GM06990 (cell line): ENCODE measurements around the gene CD52.

Experiments used
- DNase-seq: peaks from one replicate; pipeline ENCODE4 v3.0.0-alpha.2; 2011; ENCODE audit not compliant: insufficient read length; ENCODE audit errors: extremely low read depth
- H3K27me3 ChIP-seq: replicated peaks from 2 replicates; pipeline ENCODE4 v1.6.0; 2011; ENCODE audit warnings: low read length; ENCODE audit not compliant: control insufficient read depth, insufficient read depth
- H3K36me3 ChIP-seq: 2 replicates; pipeline ENCODE4 v1.5.1; 2011; ENCODE audit warnings: low read length; ENCODE audit not compliant: control insufficient read depth, insufficient read depth
- H3K4me3 ChIP-seq: replicated peaks from 2 replicates; pipeline ENCODE4 v1.5.1; 2011; ENCODE audit warnings: low read depth, mild to moderate bottlenecking, control low read depth, low read length
- TF ChIP-seq, protein P1 (sequence below): IDR thresholded peaks from 2 replicates; pipeline ENCODE4 v1.5.1; 2011; ENCODE audit warnings: low read length, control low read depth, mild to moderate bottlenecking, inconsistent platforms; ENCODE audit not compliant: insufficient read depth, poor library complexity, severe bottlenecking

CD52 gene

DNA sequence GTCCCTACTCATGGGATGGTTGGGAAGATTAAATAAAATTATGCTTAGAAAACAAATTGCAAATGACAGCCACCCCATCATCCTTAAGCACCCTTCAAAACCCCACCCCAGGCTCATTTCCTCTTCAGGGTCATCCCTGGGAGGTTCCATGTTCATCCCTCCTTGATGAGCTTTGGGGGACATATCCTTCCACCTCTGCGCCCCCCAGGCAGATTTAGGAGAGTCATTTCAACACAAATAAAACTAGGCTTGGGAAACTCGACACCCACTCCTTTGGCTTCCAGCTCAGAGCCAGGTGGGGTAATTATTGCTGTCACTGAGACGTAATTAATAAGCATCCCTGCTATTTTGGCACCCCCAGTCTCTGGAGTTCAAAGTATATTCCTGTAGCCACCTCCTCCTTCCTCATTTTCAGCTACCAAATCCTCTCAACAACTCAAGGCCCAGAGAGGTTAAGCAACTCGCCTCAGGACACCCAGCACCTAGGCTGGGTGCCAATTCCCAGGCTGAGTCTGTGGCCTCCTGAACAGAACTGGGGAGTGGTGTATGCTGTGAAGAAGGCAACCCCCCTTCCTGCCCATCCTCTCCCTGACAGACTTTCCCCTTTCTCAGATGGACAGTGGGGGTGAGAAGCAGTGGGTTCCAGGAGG, 35.6 kb downstream of the CD52 start:
- Histone ChIP-seq H3K27me3 (no peaks in the 10 kb centered on the region; the same call in none of the 2 replicates), H3K4me3 (no peak overlapping the region), H3K36me3 (no peaks in the 10 kb centered on the region)
- TF ChIP-seq, protein P1, sequence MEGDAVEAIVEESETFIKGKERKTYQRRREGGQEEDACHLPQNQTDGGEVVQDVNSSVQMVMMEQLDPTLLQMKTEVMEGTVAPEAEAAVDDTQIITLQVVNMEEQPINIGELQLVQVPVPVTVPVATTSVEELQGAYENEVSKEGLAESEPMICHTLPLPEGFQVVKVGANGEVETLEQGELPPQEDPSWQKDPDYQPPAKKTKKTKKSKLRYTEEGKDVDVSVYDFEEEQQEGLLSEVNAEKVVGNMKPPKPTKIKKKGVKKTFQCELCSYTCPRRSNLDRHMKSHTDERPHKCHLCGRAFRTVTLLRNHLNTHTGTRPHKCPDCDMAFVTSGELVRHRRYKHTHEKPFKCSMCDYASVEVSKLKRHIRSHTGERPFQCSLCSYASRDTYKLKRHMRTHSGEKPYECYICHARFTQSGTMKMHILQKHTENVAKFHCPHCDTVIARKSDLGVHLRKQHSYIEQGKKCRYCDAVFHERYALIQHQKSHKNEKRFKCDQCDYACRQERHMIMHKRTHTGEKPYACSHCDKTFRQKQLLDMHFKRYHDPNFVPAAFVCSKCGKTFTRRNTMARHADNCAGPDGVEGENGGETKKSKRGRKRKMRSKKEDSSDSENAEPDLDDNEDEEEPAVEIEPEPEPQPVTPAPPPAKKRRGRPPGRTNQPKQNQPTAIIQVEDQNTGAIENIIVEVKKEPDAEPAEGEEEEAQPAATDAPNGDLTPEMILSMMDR, result no peak
- DNase-seq, result no peak

DNA sequence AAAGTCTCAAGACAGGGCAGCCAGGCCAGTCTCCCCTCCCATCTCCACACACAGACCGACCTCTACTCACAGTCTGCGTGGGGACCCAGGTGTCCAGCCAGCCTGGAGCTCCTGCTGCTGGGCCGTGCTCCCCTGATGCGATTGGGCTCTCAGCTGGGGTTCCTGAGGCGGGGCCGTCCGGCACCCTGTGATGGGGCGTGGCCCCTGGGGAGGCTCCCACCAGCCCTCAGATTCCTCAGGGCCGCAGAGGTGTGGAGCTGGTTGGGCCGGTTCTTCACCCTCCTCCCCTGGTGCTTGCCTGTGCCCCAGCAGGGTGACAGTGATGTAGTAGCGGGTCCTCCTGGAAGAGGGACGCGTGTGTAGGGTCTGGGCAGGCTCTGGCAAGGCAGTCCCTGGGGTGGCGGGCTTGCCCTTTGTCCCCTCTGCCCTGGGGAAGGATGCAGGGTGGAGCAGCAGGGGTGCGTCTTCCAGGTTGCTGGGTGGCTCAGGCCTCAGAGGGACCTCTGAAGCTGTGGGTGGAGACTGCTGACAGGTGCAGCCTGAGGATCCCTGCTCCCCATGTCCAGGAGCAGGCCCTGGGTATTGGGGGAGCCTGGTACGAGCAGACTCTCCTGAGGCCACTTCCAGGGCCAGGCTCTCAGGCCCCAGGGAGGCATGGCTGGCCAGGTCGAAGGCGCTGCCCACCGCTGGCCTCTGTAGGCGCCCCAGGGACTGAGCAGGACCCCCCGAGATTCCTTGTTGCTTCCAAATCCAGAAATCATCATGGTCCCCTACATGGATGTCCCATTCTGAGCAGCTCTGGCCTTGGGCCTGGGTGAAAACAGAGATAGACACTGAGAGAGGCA, 36.4 kb downstream of the CD52 start, which contains the start of gene CRYBG2:
CRYBG2 (minus strand) TSS at position 155 of the 845 bp plus-strand sequence. CDS start 7,473 bp downstream, outside the sequence.
- no peaks in the 10 kb centered on the region; the same call in none of the 2 replicates for H3K27me3 ChIP-seq
- TF ChIP-seq, protein P1, result no peak
- H3K4me3 ChIP-seq, result no peak within 1 kb of the TSS
- DNase-seq, result no peak
- H3K36me3 ChIP-seq, result no peaks in the 10 kb centered on the region

DNA sequence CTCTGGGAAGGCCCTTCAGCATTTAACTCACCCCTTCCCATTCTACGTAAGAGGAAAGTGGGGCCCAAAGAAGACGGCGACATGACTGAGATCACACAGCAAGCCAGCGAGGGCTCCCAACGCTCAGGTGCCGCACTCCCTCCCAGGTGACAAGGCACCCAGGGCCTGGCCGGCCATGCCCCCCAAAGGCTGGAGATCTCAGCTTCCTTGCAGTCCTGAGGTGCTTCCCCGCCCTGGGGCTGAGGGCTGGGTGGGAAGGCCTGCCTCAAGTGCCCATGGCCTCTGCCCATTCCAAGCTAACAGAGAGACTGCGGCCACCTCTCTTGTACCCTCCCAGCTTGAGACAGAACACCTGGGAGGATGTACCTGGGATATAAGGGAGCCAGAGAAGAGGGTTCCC, 37.2 kb downstream of the CD52 start:
- H3K27me3 ChIP-seq, result no peaks in the 10 kb centered on the region; the same call in none of the 2 replicates
- no peak overlapping the region for H3K4me3 ChIP-seq
- no peaks in the 10 kb centered on the region for H3K36me3 ChIP-seq
- DNase-seq, result no peak
- TF ChIP-seq, protein P1, result no peak

DNA sequence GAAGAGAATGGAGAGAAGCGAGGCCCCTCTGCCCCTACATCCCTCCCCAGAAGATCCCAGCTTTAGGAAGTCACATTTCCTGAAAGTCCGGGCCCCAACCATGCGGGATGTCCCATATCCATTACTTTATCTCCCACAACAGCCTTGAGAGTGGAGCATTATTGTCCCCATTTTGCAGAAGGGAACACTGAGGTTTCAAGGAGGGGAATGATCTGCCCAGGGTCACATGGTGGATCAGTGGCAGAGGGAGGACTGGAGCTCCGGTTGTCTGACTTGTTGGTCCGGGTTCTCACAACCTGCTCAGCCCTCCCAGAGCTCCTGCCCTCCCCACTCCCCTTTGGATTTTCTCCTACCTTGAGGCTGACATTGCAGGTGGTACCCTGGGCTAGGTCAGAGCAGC, 38.3 kb downstream of the CD52 start:
- H3K27me3 ChIP-seq, result no peaks in the 10 kb centered on the region; the same call in none of the 2 replicates
- no peak overlapping the region for H3K4me3 ChIP-seq
- H3K36me3 ChIP-seq, result no peaks in the 10 kb centered on the region
- no peak for DNase-seq
- TF ChIP-seq, protein P1, result no peak

DNA sequence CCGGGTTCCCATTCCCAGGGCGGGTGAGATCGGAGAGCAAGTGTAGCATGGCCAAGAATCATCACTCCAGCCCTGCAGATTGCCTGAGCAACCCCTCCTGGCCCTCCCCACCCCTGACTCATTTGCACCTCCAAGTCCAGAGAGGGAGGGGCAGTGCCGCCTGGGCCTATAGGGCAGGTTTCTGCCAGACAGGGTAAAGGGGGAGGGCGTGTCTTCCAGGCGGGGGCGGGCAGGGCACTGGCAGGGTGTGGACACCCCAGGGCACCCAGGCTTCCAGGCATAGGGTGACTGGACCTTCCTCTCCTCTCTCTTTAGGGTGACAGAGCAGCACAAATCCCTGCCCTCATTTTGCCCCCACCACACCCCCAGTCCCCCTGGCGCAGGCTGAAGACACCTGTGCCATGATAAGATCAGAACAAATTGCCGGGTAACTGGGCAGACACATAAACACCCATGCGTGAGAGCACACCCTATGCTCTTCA, 39.4 kb downstream of the CD52 start:
- no peak for DNase-seq
- no peaks in the 10 kb centered on the region for H3K36me3 ChIP-seq
- TF ChIP-seq, protein P1, result no peak

More for the DNA sequence above, 39.4 kb downstream of the CD52 start:
- Histone ChIP-seq H3K4me3 (no peak overlapping the region), H3K27me3 (peaks cover 3% of the 10 kb centered on the region)
